Keratinocyte (primary cell): Measurements from ENCODE around the gene CFAP100. TPM values are rescaled to one million over a fixed set of nuclear protein-coding genes. Genes with fewer than 3 reads are reported as not detected.

ENCODE experiments used
- DNase-seq: peaks from one replicate; pipeline ENCODE4 v3.0.0-alpha.2; 2011; ENCODE audit warnings: low read depth, missing footprints, low spot score
- FAIRE-seq: peaks from 2 replicates; lab custom pipeline; 2011; peaks lifted over from hg19 to GRCh38; lab: Jason Lieb, UNC
- H2AFZ ChIP-seq: 2 replicates; pipeline ENCODE4 v1.6.0; 2012; ENCODE audit warnings: low read length, control low read depth, inconsistent platforms; ENCODE audit not compliant: control insufficient read depth
- H3K27ac ChIP-seq: 2 replicates; pipeline ENCODE4 v1.5.1; 2011; ENCODE audit warnings: low read length; ENCODE audit not compliant: control insufficient read depth, insufficient read depth
- H3K27me3 ChIP-seq: 3 replicates; pipeline ENCODE4 v1.6.0; 2011; ENCODE audit warnings: low read length; ENCODE audit not compliant: control insufficient read depth, insufficient read depth; ENCODE audit errors: extremely low read depth
- H3K36me3 ChIP-seq, 2 experiments: 2 replicates in 1 of 2; 3 replicates in 1 of 2; pipeline ENCODE4 v1.5.1; 2011; ENCODE audit warnings: low read length in 2 of 2, mild to moderate bottlenecking in 1 of 2; ENCODE audit not compliant: control insufficient read depth in 2 of 2, insufficient read depth in 2 of 2; ENCODE audit errors: extremely low read depth in 1 of 2
- H3K4me1 ChIP-seq: 3 replicates; pipeline ENCODE4 v1.5.1; 2011; ENCODE audit warnings: low read length; ENCODE audit not compliant: control insufficient read depth, insufficient read depth; ENCODE audit errors: extremely low read depth
- H3K4me2 ChIP-seq: 3 replicates; pipeline ENCODE4 v1.6.0; 2011; ENCODE audit warnings: low read depth, low read length; ENCODE audit not compliant: control insufficient read depth, insufficient read depth; ENCODE audit errors: extremely low read depth
- H3K4me3 ChIP-seq, 3 experiments: fragments of 200-600 bp in 1 of 3; sonication (generic) in 1 of 3; 2 replicates in 2 of 3; 3 replicates in 1 of 3; pipeline ENCODE4 v1.5.1; 2011 to 2016; ENCODE audit warnings: low read length in 3 of 3, mild to moderate bottlenecking in 3 of 3, control low read depth in 2 of 3, inconsistent platforms in 1 of 3, low read depth in 1 of 3, mixed read lengths in 1 of 3, mixed run types in 1 of 3, moderate library complexity in 1 of 3; ENCODE audit not compliant: control insufficient read depth in 2 of 3, insufficient read depth in 2 of 3; ENCODE audit errors: extremely low read depth in 1 of 3
- H3K79me2 ChIP-seq: 2 replicates; pipeline ENCODE4 v1.6.0; 2012; ENCODE audit warnings: low read length; ENCODE audit not compliant: control insufficient read depth, insufficient read depth
- H3K9ac ChIP-seq: 3 replicates; pipeline ENCODE4 v1.6.0; 2011; ENCODE audit warnings: low read length; ENCODE audit not compliant: control insufficient read depth, insufficient read depth; ENCODE audit errors: extremely low read depth
- H3K9me1 ChIP-seq: 3 replicates; pipeline ENCODE4 v1.6.0; 2011; ENCODE audit warnings: low read length; ENCODE audit not compliant: control insufficient read depth, insufficient read depth; ENCODE audit errors: extremely low read depth
- H3K9me3 ChIP-seq: 2 replicates; pipeline ENCODE4 v1.5.1; 2012; ENCODE audit warnings: low read depth, low read length; ENCODE audit not compliant: control insufficient read depth
- H4K20me1 ChIP-seq: 3 replicates; pipeline ENCODE4 v1.6.0; 2011; ENCODE audit warnings: low read length; ENCODE audit not compliant: control insufficient read depth, insufficient read depth; ENCODE audit errors: extremely low read depth
- EZH2 ChIP-seq: IDR thresholded peaks from one replicate; pipeline ENCODE4 v1.6.1; 2012; ENCODE audit warnings: inconsistent platforms, mild to moderate bottlenecking, low read length, moderate library complexity
- dilution Hi-C: fragments of 300-500 bp; cut with MboI; formaldehyde crosslinking; loops from one replicate; pipeline ENCODE4 v1.7.0; 2020; ENCODE audit warnings: low sequenced_read_pairs; ENCODE audit not compliant: extremely low pct_ligation_motif_present
- polyA minus RNA-seq, 3 experiments: library from RNA; depleted of rRNA, polyadenylated mRNA; stranded (reverse); fragments of >200 nt; gene quantifications; 1 replicate in 1 of 3; 2 replicates in 1 of 3; 3 replicates in 1 of 3; pipeline ENCODE4 v1.2.3, GENCODE V29; 2011
- polyA plus RNA-seq, 5 experiments: library from polyadenylated mRNA; depleted of rRNA in 3 of 5; stranded (reverse) in 3 of 5; stranded (forward) in 1 of 5; unstranded in 1 of 5; fragments of >200 nt; gene quantifications; 1 replicate in 1 of 5; 2 replicates in 3 of 5; 3 replicates in 1 of 5; pipeline versions ENCODE4 v1.2.1 to v1.2.3, GENCODE V29; 2011 to 2012; ENCODE audit warnings: missing spikeins in 2 of 5, low read depth in 1 of 5, low replicate concordance in 1 of 5
- TF ChIP-seq, protein P1 (sequence below), 3 experiments: IDR thresholded peaks in 1 of 3; conservative IDR thresholded peaks in 1 of 3; optimal IDR thresholded peaks in 1 of 3; 2 replicates in 2 of 3; 3 replicates in 1 of 3; pipeline versions ENCODE3 to v1.5.1; 2011; ENCODE audit warnings: low read length in 3 of 3, mild to moderate bottlenecking in 3 of 3, moderate library complexity in 2 of 3, control low read depth in 1 of 3, inconsistent platforms in 1 of 3; ENCODE audit not compliant: insufficient read depth in 2 of 3; ENCODE audit errors: extremely low read depth in 1 of 3

CFAP100 gene
- polyA plus RNA-seq (not detected in 3 replicates), polyA minus RNA-seq (not detected in 3 replicates)
- not detected for polyA plus RNA-seq (2011; ENCODE audit: low read depth)
- polyA plus RNA-seq (2011; cell fraction: cytosol; rRNA removed): not detected in 2 replicates
- not detected in 2 replicates for polyA plus RNA-seq (2011; cell fraction: nucleus; rRNA removed)
- not detected in 2 replicates for polyA plus RNA-seq (2012; ENCODE audit: low replicate concordance)
- polyA minus RNA-seq (2011; cell fraction: cytosol; rRNA and poly(A)+ RNA removed): not detected
- not detected in 2 replicates for polyA minus RNA-seq (2011; cell fraction: nucleus; rRNA and poly(A)+ RNA removed)

- FAIRE-seq: no peak
- no peak for DNase-seq
- no peak within 1 kb of the TSS for H3K4me3 ChIP-seq
Measured at GRCh38 chr3:126394179-126394976, at the start of gene CFAP100. Gene CFAP100, plus strand, starts transcription at chr3:126394909. Its CDS starts 1,092 bp downstream, at chr3:126396001.

DNA sequence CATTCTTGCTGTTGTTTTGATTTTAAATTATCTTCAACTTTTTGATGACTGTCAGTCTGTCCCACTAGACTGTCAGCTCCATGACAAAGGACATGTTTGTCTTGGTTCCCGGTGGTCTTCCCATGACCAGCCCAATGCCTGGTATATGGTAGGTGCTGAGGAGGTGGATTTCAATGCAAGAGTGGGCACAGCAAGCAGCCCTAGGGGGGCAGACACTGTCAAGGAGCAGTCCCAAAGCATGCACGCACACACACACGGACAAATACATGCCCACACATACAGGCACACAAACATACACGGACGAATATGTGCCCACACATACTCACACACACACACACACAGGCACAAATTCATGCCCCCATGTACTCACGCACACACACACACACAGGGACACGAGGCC, 49.5 kb upstream of the CFAP100 start:
- H3K27ac ChIP-seq: no peak overlapping the region
- no peaks in the 10 kb centered on the region for H3K27me3 ChIP-seq
- TF ChIP-seq EZH2: no peak
- TF ChIP-seq, protein P1, sequence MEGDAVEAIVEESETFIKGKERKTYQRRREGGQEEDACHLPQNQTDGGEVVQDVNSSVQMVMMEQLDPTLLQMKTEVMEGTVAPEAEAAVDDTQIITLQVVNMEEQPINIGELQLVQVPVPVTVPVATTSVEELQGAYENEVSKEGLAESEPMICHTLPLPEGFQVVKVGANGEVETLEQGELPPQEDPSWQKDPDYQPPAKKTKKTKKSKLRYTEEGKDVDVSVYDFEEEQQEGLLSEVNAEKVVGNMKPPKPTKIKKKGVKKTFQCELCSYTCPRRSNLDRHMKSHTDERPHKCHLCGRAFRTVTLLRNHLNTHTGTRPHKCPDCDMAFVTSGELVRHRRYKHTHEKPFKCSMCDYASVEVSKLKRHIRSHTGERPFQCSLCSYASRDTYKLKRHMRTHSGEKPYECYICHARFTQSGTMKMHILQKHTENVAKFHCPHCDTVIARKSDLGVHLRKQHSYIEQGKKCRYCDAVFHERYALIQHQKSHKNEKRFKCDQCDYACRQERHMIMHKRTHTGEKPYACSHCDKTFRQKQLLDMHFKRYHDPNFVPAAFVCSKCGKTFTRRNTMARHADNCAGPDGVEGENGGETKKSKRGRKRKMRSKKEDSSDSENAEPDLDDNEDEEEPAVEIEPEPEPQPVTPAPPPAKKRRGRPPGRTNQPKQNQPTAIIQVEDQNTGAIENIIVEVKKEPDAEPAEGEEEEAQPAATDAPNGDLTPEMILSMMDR (optimal IDR thresholded peaks at IDR 0.05 in 1 of 3, IDR thresholded peaks at IDR 0.05 in 1 of 3, conservative IDR thresholded peaks at IDR 0.05 in 1 of 3; ENCODE audit: extremely low read depth in 1 of 3, insufficient read depth in 2 of 3, low read length in 3 of 3): no peak
- H2AFZ ChIP-seq: no peak overlapping the region
- no peak for DNase-seq
- no peak overlapping the region for H3K4me2 ChIP-seq
- no peaks in the 10 kb centered on the region for H3K9me3 ChIP-seq
- no peaks in the 10 kb centered on the region for H3K79me2 ChIP-seq
- dilution Hi-C loops: no loop called here
- no peak overlapping the region for H3K9ac ChIP-seq
- FAIRE-seq: no peak
- H3K4me1 ChIP-seq: no peaks in the 10 kb centered on the region
- H3K9me1 ChIP-seq: no peaks in the 10 kb centered on the region
- no peaks in the 10 kb centered on the region for H3K36me3 ChIP-seq
- H3K4me3 ChIP-seq: no peak overlapping the region
- no peaks in the 10 kb centered on the region for H4K20me1 ChIP-seq

More at GRCh38 chr3:126394179-126394976, at the start of gene CFAP100:
- dilution Hi-C loops: no loop called here
- H3K27ac ChIP-seq: no peak within 1 kb of the TSS
- peaks cover 2% of the 10 kb centered on the region for H3K4me1 ChIP-seq
- no peaks in the 10 kb centered on the region for H3K79me2 ChIP-seq
- no peak within 1 kb of the TSS for H2AFZ ChIP-seq
- TF ChIP-seq, protein P1 (optimal IDR thresholded peaks at IDR 0.05 in 1 of 3, IDR thresholded peaks at IDR 0.05 in 1 of 3, conservative IDR thresholded peaks at IDR 0.05 in 1 of 3; ENCODE audit: extremely low read depth in 1 of 3, insufficient read depth in 2 of 3, low read length in 3 of 3): no peak
- TF ChIP-seq EZH2: peak; percentile 15
- no peaks in the 10 kb centered on the region for H3K9me3 ChIP-seq
- H3K36me3 ChIP-seq: no peaks in the 10 kb centered on the region
- no peak within 1 kb of the TSS for H3K9ac ChIP-seq
- peaks cover 54% of the 10 kb centered on the region for H3K27me3 ChIP-seq
- no peaks in the 10 kb centered on the region for H3K9me1 ChIP-seq
- no peaks in the 10 kb centered on the region for H4K20me1 ChIP-seq
- no peak within 1 kb of the TSS for H3K4me2 ChIP-seq
